Umbilical cord (tissue), 2 donors: ENCODE measurements around the gene CCDC51. TPM values are rescaled to one million over a fixed set of nuclear protein-coding genes. Genes with fewer than 3 reads are reported as not detected.

Experiments
- DNase-seq: peaks from one replicate; pipeline ENCODE4 v3.0.0-alpha.2; 2015; ENCODE audit warnings: low spot score
- total RNA-seq: library from RNA; depleted of rRNA; stranded (reverse); fragments of >200 nt; gene quantifications from one replicate; pipeline ENCODE4 v1.2.3, GENCODE V29; 2014; ENCODE audit warnings: low replicate concordance; ENCODE audit not compliant: insufficient read depth

The CCDC51 gene
- total RNA-seq, 1 donor from 2014 or later, result 4.8 TPM

DNA sequence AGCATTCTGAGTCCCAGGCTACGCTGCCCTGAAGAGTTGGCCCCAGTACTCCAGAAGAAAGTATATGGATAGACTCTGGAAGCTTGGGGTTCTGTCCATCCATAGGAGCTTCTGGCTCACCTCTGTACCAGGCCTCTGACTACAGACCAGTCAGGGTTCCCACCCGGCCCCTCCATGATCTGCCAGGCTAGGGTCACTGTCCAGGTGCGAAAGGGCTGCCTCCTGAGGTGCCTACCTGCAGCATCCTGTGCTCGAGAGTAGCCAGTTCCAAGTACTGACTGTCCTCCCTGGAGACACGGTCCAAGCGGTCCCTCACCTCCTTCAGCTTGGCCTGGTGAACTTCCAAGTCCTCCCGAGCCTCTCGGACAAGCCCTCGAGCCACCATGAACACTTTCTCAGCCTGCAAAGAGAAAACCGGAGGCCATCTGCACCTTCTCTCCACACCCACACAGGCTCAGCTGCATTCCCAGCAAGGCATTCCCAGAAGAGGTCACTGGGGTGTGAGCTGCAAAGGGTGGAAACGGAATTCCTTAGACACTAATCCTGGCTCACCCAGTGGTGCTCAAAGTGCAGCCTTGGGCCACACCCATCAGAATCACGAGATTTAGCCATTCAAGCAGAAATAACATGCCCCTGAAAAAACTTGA is 6.3 kb downstream of the CCDC51 start:
- peak; percentile 55 for DNase-seq

DNA sequence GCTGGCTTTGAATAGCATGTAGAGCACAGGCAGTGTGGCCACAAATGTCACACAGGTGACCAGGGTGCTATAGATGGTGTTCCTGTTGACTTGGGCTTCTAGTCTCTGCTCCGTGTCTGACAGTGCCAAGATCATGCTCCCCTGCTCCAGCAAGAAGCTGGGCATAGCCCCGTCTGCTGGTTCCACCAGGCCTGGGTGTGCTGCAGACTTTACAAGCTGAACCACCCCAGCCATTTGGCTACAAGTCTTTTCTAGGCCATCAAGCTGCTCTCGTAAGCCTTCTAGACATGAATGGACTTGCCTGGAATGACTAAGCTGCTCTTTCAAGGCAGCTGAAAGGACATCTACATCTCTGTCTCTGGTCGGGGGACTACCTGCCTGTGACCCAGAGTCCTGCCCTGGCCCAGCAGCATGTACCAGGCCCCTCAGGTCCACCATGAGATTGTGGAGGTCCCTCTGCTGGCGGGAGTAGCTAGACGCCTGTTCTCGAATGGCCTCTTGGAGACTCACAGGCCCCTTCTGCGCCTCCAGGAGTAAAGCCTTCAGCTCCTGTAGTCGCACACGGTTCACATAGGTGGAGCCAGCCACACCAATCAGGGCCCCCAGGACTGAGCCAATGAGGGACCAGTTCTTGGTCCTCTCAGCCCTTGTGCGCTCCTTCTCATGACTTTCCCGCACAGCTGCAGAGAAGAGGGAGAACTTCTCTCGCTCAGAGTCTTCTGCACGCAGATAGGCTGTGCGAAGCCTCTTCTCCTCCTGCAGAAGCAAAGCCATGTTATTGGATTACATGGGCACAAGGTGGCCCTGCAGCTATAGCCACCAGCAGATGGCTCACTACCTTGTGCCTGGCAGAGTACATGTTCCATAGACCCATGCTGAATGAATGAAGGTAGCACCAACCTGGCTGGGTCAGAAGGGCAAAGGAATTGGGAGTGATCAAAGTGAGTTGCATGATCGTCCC is 7.2 kb downstream of the CCDC51 start:
- no peak for DNase-seq

DNA sequence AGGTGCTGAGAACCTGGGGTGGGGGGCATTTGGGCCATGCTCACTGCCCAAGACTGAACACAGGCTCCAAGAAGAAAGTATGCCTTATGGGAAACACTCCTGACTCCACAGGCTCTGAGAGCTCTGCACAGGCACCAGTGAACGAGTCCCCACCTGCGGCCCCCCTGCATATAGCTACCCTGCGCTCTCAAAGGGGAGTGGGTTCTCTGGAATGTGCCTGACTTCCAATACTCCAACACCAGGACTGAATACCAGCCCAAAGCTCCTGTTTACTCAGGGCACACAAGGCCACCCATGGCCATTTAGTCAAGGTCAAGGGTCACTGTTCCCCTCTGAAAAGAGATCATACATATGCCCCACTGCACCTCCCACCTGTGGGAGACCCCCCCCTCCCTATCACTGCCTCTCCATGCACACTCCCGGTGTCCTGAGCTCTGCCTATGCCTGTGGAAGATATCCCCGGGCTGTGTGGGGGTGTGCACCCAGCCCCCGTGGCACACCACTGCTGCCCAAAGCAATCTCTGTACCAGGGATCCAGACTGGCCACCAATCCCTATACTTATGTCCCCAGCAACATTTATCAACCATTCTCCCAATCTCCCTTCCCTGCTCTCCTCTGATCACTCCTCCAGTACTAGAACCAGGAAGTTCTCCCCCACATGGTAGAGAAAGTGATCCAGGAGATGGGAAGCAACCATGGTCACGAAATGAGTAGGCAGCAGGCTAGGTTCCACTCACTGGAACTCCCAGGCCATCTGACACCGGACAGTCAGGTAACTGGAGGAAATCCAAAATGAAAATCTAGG is 8.5 kb downstream of the CCDC51 start:
- DNase-seq, result no peak

DNA sequence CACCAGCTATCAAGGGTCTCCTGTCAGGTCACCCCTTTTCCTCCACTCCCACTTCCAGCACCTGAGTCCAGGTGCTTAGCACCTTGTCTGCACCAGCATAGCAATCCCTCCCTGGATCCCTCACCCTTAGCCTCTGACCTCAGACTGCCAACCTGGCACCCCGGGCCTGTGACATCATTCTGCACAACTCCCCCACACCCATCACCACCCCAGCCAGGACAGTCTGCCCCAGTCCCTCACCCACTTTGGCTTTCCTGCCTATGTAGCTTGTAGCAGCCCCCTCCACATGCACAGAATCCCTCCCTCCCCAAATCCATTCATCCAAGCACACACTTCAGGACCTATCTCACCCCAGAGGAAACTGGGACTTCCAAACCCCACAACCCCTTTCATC is 9.2 kb downstream of the CCDC51 start:
- DNase-seq, result no peak

DNA sequence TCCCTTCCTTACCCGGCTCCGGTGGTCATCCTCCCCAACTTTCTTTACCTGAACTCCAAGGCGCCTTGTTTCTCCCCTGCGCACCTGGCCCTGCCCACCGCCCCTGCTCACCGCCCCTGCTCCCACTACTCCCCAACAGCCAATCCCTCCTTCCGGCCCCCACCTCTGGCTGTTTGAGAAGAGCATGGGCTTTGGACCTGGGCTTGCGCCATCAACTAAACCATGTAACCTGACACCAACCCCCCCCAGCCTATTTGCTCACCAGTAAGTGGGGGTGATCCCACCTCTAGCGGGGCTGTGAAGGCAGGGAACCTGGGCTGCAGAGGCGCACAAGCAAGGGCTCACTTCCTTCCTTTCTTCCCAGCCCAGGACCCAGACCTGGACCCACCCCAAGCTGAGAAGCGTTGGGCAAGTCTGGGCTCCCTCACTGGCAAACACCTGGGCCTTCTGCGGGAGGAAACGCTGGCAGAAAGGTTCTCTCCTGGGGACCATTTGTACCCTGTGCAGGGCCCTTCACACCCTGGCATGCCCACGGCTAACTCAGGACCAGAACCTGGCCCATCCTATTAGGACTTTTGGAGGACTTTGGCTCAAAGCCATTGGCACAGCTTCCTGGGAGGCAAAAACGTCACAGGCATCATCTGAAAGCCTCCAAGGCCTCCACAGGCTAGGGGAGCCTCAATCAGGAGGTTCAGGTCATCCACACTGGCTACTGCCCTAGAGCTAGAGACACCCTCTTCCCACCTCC is 9.8 kb downstream of the CCDC51 start, which contains the start of gene PLXNB1:
Gene PLXNB1 (minus strand): TSS at position 127 of the 748 bp plus-strand sequence. CDS start 5,475 bp downstream, outside the sequence.
- DNase-seq, result peak; percentile 68

DNA sequence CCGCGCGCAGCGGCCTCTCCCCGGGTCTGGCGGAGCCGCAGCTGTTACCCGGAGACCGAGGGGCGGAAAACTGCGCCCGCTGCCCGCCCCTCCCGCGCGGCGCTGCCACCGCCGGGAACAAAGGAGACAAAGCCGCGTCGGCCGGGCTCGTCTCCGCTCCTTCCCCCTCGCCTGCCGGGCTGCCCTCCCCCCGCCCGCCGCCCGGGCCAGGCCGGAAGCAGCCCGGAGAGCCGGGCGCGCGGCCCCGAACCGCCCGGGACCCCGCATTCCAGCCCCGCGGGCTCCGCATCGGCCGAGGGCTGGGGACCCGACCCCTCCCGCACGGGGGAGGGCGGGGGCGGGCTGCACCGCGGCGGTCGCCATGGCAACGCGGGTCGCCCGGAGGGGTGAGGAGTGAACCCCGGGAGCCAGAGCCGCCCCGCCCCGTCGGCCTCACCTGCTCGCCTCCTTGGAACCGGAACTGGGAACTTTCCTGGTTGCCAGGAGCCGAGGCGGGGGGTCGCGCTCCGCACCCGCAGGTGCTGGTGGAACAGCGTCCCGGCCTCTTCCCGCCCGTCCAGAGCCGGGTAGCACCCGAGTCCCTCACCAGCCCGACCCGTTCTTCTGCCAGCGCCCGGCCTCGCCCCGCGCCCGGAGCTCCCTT is 10.5 kb downstream of the CCDC51 start:
- peak; percentile 39 for DNase-seq

DNA sequence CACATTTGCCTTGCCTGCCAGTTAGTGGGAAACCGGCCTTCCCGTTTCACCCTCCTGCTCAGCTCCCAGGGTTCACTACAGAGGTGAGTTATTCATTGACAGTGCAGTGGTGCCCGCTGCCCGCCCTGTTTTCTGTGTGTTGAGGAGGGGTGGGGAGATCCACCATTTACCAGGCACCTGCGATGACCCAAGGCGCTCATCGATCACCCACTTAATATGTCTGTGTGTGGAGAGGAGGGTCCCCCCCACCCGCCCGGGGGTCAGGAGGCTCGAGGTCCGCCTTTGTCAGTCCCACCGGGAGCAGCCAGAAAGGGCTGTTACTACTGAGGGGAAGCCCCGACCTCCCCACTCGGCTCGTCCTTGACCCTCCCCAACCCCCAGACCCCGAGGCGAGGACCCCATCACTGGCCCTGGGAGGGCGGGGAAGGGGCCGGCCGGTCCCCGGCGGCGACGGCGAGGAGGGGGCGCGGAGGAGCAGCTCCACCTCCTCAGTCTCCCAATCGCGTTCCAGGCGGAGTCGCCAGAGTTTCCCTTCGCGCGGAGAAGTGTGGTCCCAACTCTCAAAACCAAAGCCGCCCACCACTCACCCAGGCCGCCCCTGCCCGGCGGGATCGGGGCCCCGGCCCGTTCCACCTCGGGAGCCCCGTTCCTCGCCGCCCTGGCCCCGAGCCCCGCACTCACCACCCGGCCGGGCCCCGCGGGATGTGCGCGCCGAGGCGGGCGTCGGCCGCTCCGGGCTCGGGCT is 11.2 kb downstream of the CCDC51 start:
- peak; percentile 55 for DNase-seq

DNA sequence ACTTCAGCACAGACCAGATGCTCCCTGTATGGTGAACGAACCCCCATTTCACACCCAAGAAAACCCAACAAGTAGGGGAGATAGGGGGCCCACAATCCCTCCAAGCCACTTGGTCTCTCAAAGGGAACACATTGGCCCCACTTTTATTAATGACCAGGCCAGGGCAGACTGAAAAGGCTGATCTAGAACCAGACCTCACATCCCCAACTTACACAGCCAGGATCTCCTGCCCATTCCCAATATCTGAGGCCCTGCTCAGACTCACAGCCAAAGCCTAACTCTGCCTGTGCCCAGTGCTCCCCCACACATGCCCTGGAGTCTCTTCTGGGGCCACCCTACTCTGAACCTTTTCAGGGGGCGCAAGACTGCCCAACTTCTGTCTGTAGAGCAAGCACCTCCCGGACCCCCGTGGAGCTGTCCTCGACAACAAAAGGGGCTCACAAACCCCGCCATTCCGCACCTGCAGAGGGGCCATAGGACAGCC is 11.8 kb downstream of the CCDC51 start:
- DNase-seq, result no peak

DNA sequence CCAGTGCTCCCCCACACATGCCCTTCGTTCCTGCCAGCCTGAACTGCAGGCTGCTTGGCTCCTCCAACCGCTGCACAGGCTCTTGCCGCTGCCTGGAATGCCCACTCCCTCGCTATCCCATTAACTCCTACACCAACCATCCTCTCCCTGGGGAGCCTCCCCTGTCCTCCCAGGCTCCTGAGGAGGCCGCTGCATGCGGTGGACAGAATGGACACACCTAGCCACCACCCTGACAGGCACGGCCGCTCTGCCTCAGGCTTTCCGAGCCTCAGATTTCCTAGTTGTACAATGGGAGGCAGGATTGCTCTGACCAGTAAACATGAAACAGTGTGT is 12.3 kb downstream of the CCDC51 start:
- DNase-seq, result no peak

DNA sequence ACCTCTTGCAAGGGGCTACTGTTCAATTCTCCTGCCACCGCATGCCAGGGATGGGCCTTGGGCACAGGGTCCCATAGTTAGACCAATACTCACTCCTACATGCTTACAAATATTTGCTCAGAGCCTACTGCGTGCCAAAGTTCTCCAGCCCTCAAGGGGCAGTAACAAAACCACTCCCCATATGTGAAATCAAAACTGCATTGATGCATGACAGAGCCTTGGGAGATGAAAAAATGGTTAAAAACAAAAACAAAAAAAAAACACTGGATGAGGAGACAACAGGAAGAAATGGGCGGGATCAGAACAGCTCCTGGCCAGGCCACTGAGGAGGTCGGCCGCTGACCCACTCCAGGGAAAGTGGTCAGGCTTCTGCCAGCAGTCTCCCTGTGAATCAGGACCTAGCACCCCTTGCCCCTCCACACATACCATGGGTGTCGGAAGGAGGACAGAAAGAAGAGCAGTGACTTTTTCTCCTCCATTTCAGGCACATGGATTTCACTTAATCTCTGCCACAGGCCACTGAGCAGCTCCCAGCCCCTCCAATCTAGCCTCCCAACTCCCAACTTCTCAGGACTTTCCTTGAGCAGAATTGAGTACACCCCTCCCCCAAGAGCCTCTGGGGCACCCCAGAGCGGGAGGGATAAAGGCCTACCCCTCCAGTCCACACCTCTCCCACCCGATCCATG is 12.8 kb downstream of the CCDC51 start:
- DNase-seq, result no peak

DNA sequence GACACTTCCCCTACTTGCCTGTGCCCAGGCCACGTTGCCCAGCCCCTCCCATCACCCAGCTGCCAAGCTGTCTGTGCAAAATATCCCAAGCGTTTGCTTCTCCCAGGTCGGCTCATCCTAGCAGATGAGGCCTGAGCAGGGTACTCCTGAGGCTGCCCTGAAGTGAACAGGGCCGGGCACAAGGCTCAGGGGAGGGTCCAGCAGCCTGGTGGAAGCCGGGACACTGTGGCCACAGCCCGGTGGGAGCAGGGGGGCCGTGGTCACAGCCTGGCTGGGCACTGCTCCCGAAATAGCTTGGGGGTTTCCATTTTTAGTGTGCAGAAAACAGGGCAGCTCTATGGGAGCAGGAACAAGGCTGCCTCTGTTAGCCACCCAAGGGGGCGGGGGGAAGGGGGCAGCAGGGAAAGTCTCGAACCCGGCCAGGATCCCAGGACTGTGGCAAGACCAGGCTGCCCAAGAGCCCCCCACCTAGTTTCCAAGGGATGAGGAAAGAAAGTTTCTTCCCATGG is 13.5 kb downstream of the CCDC51 start:
- no peak for DNase-seq

DNA sequence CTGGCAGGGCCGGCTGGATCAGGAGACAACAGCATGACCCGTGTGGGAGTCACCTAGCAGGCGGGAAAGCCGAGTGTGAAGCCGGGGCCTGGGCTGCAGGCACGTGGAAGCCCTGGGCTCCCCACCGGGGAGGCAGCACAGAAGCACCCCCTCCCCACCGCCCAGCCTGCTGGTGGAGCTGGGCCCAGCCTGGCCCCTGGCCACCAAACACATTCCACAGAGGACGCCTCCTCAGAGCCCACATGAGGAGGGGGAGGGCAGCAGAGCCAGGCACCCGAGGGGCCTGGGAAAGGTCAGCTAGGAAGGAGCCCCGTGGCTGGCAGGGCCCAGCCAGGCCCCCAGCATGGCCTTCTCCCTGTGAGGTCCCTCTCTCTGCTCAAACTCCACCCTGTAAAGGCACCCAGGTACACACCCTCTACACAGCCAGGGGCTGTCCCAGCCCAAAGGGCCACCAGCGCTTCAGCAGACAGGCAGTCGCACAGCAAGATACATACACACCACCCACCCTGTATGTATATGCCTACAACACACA is 14.6 kb downstream of the CCDC51 start:
- no peak for DNase-seq

DNA sequence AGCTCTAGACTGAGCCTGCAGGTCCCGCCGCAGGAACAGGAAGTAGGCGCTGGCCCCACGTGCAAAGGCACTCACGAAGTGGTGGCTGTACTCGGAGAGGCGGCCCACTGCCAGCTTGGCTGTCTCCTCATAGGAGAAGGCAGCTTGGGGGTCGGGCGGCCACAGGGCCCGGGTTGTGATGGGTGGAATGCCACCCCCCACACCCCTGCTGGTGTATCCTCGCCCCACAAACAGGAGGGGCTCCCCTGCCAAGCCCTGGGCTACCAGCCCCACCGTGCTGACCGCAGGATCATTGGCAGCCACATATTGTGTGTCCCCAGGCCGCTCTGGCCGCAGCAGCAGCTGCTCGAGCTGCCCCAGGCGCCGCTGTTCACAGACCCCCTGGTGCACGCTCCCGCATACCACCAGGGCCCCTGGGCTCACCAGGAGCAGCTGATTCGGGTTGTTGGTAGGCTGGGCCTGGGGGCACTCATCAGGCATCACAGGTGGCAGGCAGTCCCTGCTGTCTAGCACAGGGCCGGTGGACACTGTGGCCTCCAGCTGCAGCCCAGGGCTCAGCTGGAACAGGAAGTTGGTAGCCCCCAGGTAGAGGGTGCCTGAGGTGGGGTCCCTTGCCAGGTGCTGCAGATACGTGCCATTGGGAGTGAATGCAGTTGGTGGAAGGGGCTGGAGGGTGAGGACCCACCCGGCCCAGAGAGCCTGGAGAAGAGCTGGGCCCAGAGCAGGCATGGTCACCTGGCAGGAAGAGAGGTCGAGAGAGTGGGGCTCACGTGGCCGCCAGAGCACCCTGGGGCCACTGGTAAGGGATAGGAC is 15.8 kb downstream of the CCDC51 start:
- DNase-seq, result no peak

DNA sequence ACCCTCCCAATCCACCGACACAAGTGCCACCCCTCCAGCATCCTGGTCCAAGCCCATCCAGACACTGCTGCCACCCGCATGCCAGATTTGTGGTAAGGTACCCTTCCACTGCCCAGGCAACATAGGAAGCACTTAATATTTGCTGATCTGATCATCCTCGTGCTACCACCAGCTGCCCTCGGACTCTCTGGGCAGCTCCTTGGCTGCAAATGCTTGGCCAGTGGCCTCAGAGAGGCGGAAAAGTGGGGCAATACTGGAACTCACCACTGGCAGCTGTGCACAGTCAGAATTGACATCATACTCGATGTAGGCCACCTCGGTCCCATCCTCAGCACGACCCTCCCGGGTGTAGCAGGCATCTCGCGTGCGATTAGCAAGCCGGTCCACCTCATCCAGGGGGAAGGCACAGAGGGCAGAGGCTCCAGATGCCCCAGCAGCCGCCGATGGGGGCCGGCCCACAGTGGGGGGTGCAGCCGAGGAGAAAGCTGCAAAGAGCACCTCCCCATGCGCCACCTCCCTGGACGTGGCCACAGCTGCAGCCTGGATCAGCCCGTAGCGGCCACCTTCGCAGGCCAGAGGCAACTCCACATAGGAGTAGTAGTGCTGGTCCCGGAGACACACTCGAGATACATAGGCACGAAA is 16.6 kb downstream of the CCDC51 start:
- no peak for DNase-seq

DNA sequence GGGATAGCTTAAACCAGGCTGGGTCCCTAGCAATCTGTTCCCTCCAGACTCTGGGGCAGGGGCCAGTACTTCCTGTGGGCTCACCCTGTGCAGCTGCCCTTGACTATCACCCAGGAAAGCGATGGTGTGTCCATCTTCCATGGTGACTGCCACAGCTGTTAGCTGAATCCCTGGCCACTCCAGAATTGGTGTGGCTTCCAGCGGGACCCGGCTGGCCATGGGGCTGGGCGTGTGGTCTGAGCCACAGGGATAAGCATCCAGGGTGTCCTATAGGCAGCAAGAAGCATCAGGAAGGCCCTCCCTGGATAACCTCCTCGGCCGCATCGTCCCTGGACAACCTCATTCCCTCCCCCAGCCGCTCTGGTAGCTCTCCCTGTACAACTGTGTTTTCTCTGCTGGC is 17.2 kb downstream of the CCDC51 start:
- DNase-seq, result no peak

DNA sequence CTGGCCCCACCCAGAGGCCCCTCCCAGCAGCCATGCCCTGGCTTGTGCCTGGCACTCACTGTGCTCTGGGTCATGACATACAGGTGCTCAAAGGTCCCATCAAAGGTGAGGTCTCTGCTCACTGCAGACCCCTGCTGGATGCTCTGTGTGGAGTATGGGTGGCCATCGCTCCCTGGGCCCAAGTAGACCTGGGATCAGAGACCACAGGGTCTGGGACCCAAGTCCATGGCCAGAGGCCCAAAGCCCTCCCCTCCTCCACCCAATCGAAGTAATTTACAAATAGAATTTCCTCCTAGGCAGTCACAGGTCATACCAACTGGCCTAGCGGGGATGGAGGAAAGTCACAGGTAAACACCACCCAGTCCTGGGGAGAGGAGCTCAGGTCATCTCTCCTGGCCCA is 17.6 kb downstream of the CCDC51 start:
- no peak for DNase-seq

DNA sequence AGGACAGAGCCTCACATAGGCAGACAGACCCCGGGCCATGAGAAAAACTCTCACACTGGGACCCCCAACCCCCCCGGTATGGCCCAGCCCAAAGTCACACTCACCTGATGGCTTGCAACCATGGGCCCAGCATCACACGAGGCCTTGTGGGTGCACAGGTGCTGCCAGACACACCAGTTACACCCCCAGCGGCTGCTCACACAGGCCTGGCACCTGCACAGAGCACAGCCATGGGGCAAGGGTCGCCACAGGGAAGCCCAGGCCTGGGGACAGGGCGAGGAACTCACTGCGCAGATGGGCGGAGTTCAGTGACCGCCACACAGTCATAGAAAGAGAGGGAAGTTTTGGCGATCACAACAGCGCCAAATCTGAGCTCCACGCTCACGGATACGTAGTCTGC is 19.4 kb downstream of the CCDC51 start:
- no peak for DNase-seq

DNA sequence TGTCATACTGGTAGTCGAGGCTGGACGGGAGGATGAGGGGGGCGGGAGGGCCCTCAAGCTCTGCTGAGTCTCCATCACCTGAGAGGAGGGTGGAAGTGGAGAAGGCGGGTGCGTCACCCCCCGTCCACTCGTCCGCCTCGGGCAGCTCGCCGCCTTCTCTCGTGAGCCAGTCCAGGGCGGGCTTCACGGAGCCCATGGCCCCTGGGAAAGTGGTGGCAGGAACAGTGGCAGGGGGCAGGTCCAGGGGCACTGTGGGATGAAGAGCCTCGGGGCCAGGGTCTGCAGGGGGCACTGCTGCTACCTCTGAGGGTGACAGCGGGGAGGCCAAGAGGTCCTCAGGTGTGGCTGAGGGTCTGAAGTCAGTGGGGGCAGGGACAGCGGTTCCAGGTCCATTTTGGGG is 20.3 kb downstream of the CCDC51 start:
- no peak for DNase-seq
